HG03378 (cell line): ENCODE results near the gene F3.

Experiments used
- ATAC-seq: cut with Tn5 transposase; IDR thresholded peaks from one replicate; pipeline ENCODE4 v1.9.1; 2021; ENCODE audit warnings: mild to moderate bottlenecking, moderate library complexity; ENCODE audit not compliant: unreplicated experiment

Gene F3

DNA sequence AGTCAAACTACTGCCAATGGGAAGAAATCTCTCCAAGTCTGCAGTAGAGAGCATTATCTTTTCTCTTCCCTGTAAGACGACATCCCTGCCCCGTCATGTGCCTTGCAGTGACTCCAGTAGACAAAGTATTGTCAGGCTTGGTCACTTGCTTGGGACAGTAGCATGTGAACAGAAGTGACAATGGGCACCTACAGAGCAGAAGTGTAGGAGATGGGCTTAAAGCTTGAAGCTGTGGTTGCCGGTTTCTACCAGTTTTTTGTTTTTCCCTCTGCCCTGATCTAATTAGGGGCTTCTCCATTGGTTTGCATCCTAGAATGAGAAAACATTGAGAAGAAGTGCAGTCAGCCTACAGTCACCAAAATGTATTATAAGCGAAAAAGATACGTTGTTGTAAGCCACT is 12.7 kb downstream of the F3 start:
- no peak for ATAC-seq

- ATAC-seq, result no peak
These were observed 13.3 kb downstream of the F3 start for GRCh38 chr1:94528299-94528698.

GRCh38 chr1:94527447-94528031 is 14.0 kb downstream of the F3 start:
- ATAC-seq, result no peak

DNA sequence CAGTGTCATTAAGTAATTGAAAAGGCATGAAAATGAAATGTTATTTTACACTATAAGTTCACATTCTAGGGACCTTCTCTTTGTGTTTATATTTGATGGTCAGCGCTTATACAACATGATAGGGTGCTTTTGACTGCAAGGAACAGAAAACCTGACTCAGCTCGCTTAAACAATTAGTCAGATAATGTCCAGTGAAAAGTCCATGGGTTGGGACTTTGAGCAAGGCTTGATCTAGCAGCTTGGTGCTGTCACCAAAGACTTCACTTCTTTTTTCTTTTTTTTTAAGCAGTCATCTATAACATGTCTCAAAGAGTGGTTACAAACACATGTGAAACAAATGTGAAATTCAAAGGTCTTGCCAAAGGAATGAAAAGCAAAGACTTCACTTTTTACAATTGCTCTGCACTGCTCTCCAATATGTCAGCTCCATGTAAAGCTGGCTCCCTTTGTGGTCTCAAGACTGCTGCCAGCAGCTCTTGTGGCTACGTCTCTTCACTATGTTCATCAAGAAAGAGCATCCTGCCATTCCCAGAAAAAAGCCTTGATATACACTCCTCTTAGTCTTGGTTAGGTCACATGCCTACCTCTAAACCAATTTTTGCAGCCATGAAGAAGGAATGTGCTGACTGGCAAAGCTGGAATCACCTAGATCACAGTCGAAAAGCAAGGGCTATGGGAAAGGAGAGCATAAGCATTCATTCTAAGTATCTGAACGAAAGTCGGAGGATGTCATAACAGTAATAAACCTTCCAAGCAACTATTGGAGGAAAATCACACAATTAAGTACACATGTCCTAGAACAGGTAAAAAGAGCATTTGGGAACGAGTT is 15.2 kb downstream of the F3 start:
- no peak for ATAC-seq

DNA sequence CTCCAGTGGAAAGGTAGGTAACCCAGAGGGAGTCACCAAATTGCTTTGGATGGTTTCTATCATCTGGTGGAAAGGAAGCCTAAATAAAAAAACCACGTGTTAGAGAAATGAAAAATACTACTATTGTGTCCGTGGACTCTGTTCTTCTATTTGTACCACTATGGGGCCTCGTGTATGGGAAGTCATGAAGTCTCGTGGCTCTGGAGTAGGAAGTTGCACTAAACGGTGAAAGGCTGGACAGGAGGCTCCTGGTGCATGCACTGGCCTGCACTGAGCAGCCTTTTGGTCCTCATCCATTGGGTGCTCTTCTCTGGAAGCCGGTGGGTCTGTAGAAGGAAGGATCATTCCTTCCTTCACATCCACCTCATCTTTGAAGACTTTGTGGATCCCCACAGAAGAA is 17.0 kb downstream of the F3 start:
- no peak for ATAC-seq

GRCh38 chr1:94522304-94522703 is 19.3 kb downstream of the F3 start:
- no peak for ATAC-seq

DNA sequence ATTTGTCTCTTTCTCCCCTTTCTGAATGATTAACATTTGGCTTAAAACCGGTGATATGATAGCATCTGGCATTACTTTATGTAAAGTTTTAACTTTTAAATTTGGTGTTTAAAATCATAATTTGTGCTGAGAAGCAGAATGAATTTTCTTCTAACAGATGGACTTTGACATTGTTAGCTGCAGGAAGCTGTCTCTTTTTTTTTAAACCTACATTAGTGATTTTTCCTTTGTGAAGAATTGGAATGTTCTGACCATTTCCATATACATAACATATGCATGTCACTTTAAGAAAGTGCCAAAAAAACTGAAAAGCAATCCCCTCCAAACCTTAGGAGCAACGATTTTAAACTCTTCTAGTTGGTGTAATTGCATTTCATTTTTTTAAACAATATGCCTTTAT is 22.2 kb downstream of the F3 start:
- no peak for ATAC-seq

DNA sequence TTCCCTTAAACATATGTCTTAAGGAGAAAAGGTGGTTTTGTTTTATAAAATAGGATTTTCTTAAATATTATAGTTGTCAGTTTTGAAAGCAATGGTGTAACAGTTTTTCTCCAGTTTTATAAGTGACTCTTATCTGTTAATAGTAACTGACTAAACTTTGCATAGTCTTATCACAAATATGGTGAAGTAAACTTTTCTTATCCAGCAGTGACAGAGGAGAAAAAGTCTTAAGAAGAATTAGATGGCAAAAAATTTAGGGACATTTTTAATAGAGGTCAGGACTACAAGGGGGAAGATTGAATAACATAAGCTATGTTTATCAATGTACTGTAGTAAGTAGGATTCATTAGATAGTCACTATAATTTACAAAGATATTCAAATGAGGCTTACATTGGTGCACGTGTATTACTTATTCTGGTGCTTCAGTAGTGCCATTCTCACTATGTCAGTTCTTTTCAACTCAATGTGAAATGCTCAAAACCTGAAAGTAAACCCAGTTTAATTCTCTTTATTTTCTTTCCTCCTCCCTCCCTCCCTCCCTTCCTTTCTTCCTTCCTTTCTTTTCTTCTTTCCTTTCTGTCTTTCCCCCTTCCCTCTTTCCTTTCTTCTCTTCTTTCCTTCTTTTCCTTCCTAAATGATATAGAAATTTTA is 26.1 kb downstream of the F3 start:
- ATAC-seq, result no peak

DNA sequence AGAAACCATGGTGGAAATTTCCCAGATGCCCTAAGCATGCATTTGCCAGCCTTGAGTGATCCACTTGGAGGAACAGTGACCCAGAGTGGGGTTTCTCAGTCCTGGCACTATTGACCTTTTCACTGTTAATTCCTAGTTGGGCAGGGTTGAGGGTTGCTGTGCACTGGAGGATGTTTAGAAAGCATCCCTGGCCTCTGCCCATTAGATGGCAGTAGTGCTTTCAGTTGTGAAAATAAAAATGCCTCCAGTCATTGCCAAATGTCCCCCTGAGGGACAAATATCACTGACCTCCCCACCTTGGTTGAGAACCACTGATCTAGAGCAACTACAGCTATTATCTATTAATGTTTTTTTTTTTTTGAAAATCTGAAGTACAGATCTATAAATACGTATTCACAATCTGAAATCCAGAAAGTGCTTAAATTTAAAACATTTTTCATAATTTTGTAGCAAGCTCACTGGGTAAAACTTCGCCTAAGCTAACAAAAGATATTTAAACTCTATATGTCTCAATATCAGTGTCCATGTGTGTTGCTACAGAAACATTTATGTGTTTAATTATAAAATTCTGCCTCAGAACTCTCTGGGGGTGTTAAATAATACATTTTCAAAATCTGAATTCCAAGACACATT is 27.3 kb downstream of the F3 start:
- ATAC-seq, result no peak

DNA sequence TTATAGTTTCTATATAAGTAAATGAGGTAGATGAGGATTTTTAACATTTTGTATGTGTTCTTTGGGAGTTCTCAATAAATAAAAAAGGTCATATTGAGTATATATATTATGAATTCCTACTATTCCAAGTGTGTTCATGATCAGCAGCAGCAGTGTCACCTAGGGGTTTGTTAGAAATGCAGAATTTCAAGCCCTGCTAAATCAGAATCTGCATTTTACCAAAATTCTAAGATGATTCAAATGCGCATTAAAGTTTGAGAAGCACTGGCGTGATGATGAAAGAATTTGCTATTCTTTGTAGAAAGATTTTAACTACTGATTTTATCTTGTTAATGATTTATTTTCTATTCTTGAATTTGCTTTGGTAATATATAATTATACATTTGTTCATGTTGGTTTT is 28.7 kb downstream of the F3 start:
- ATAC-seq, result no peak

GRCh38 chr1:94504601-94505000 is 37.0 kb downstream of the F3 start:
- ATAC-seq, result no peak

- ATAC-seq, result no peak
These were observed 38.4 kb downstream of the F3 start for GRCh38 chr1:94503153-94503552.

GRCh38 chr1:94501935-94502334 is 39.6 kb downstream of the F3 start:
- no peak for ATAC-seq

GRCh38 chr1:94501426-94501825 is 40.1 kb downstream of the F3 start:
- no peak for ATAC-seq

GRCh38 chr1:94496076-94496755 is 45.3 kb downstream of the F3 start:
- ATAC-seq, result no peak

DNA sequence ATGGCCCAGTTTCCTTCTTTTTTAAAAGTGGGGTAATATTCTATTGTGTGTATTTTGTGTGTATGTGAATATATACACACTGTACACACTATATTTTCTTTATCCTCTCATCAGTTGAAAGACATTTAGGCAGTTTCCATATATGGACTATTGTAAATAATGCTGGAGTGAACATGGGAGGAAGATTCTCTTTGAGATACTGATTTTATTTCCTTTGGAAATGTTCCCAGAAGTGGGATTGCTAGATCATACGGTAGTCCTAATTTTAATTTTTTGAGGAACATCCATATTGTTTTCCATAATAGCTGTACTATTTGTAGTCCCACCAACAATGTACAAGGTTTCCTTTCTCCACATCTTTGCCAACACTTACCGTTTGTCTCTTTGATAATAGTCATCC is 51.0 kb downstream of the F3 start:
- ATAC-seq, result no peak

DNA sequence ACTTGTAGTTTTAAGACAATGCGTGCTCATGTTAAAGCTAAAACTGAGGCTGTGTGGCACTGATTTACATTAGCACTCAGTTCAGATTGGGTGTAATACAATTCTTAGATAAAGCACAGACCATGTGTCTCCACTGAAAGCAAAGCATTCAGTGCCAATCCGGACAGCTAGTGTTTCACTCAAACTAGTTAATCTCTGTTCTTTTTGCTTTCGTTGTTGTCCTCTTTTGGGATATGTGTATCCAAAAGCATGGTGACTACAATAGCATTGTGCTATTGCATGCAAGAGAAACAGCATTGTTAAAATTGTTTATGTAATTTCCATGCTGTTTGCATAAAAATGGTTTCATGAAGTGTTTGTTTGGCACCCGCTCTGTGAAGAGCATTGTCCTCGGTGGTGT is 54.6 kb downstream of the F3 start:
- ATAC-seq, result no peak

DNA sequence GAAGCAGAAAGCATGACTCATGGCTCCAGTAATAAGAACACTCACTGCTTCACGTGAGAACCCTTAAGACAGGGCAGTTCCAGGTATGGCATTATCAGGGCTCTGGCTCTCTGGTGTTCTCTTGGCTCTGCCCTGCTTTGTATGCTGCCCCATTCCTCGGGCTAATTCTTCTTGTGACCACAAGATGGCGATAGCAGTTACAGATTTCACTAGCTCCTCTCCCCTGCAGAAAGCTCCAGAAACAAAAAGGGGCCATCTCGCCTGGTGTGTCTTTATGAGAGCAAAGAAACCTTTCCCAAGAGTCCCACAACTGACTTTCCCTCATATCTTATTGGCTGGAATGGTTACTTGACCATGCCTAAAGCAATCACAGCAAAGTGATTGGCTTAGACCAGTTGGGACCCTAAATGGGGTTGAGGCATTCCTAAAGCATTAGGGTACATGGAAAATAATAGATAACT is 60.1 kb downstream of the F3 start:
- ATAC-seq, result peak; percentile 96

DNA sequence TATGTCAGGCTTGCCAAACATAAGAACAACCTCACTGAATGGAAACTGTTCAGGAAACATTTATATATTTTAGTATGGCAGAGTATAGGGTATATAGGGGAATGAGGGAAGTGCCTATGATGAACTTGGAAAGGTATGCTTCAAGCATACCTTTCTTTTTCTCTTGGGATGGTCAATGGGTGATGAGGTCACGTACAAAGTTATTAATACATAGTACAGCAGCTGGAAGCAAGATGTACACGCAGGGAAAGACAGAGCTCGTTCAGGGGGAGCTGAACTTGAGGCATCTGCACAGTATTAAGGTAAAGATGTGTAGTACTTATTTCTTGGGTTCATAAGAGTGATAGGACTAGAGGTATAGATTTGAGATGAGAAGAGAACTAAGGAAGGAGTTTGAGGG is 61.9 kb downstream of the F3 start:
- ATAC-seq, result no peak
